ENCODE results near the gene GCHFR. TPM values are rescaled to one million over a fixed set of nuclear protein-coding genes. Genes with fewer than 3 reads are reported as not detected.

Gene GCHFR
- total and polyA plus RNA-seq, 2 experiments from 2014 or later: 66.7 to 126 TPM

DNA sequence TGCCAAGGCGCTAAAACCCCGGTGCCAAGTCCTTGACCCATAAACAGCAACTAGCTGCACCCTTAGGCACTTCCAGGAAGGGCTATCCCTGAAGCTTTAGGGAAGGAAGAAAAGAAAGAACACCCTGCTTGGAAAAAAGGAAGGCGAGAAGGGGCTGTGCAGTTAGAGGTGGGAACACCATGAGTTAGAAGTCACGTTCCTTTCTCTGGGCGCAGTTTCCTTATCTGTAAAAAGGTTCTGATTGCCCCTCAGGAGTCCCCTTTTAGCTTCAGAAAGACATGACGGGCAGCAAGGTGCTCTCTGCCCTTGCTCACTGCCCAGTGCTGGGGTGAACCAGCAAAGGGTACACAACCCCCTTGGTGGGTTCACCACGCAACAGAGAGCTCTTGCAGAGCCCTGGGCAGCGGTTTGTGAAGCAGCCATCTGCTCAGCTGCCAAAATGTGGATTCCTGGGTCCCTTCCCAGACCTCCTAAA, 798 bp downstream of the GCHFR start:
- Histone ChIP-seq H3K36me3 (no peaks in the 10 kb centered on the region), H3K27ac (peak overlapping the region; percentile 77), H3K9me3 (ENCODE audit: low read depth) (no peaks in the 10 kb centered on the region), H3K4me1 (ENCODE audit: low read depth) (peaks cover 3% of the 10 kb centered on the region), H3K4me3 (peak overlapping the region; percentile 51), H3K27me3 (no peaks in the 10 kb centered on the region)
- TF ChIP-seq CTCF (IDR thresholded peaks at IDR 0.05; ENCODE audit: low read depth, low read length): no peak
- DNase-seq (ENCODE audit: low read depth in 1 of 2, low spot score in 1 of 2): peak; percentile 22 to 31

- no peak for DNase-seq (ENCODE audit: low read depth in 1 of 2, low spot score in 1 of 2)
- H3K27ac ChIP-seq: no peak overlapping the region
- H3K36me3 ChIP-seq: no peaks in the 10 kb centered on the region
- no peaks in the 10 kb centered on the region for H3K9me3 ChIP-seq (ENCODE audit: low read depth)
- H3K4me1 ChIP-seq (ENCODE audit: low read depth): peaks cover 3% of the 10 kb centered on the region
- no peak for TF ChIP-seq CTCF (IDR thresholded peaks at IDR 0.05; ENCODE audit: low read depth, low read length)
- H3K27me3 ChIP-seq: no peaks in the 10 kb centered on the region
- no peak overlapping the region for H3K4me3 ChIP-seq
These were observed 2.4 kb downstream of the GCHFR start for GRCh38 chr15:40766194-40766815.

- Histone ChIP-seq H3K36me3 (no peaks in the 10 kb centered on the region), H3K4me3 (no peak overlapping the region), H3K9me3 (ENCODE audit: low read depth) (no peaks in the 10 kb centered on the region), H3K4me1 (ENCODE audit: low read depth) (peaks cover 3% of the 10 kb centered on the region), H3K27me3 (no peaks in the 10 kb centered on the region), H3K27ac (no peak overlapping the region)
- no peak for TF ChIP-seq CTCF (IDR thresholded peaks at IDR 0.05; ENCODE audit: low read depth, low read length)
- peak in 1 of 2 donors; percentile 45 for DNase-seq (ENCODE audit: low read depth in 1 of 2, low spot score in 1 of 2)
These were observed 3.3 kb downstream of the GCHFR start for GRCh38 chr15:40766906-40767837.

GRCh38 chr15:40767838-40768500, 4.1 kb downstream of the GCHFR start:
- TF ChIP-seq CTCF (IDR thresholded peaks at IDR 0.05; ENCODE audit: low read depth, low read length): no peak
- no peak overlapping the region for H3K4me3 ChIP-seq
- H3K27me3 ChIP-seq: no peaks in the 10 kb centered on the region
- DNase-seq (ENCODE audit: low read depth in 1 of 2, low spot score in 1 of 2): no peak
- no peaks in the 10 kb centered on the region for H3K9me3 ChIP-seq (ENCODE audit: low read depth)
- no peak overlapping the region for H3K27ac ChIP-seq
- peaks cover 3% of the 10 kb centered on the region for H3K4me1 ChIP-seq (ENCODE audit: low read depth)
- no peaks in the 10 kb centered on the region for H3K36me3 ChIP-seq

DNA sequence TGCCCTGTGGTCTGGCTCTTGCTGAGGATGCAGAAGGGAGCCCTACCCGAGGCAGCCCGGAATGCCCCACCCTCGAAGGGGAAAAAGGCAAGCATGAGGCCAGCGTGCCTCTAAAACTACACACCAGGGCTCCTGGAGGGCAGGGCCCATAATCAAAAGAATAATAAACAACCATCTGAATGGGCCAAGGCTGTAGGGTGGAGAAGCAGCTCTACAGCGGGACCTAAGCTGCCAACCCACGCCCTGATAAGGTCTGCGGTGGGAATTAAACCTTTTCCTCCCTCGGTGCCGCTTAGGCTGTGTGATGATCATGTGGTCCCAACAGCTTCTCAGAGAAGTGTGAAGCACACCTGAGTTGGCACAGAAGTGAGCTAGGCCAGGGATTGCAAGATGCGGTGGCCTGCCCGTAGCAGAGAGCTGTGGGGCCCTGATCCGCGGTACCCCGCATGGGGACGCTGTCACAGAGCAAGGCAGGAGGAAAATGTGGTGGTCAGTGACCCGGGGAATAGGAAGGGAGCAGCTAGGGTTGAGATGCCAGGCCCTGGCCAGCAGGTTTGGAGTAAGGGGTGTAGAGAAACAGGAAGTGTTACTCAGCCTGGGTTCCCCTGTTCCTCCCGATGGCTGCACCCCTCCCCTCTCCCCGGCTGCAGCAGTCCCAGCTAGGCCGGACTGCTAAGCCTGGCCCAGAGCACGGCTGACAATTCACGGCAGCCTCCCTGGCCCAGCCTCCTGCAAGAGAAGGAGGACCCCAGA, 4.8 kb downstream of the GCHFR start:
- H3K36me3 ChIP-seq: no peaks in the 10 kb centered on the region
- no peak for TF ChIP-seq CTCF (IDR thresholded peaks at IDR 0.05; ENCODE audit: low read depth, low read length)
- no peak for DNase-seq (ENCODE audit: low read depth in 1 of 2, low spot score in 1 of 2)
- H3K4me3 ChIP-seq: no peak overlapping the region
- H3K27me3 ChIP-seq: no peaks in the 10 kb centered on the region
- H3K9me3 ChIP-seq (ENCODE audit: low read depth): no peaks in the 10 kb centered on the region
- H3K4me1 ChIP-seq (ENCODE audit: low read depth): no peaks in the 10 kb centered on the region
- no peak overlapping the region for H3K27ac ChIP-seq

All from cardiac muscle cell (in vitro differentiated cells and primary cell).